ENCODE results near the gene RAG1. TPM values are rescaled to one million over a fixed set of nuclear protein-coding genes. Genes with fewer than 3 reads are reported as not detected.
A peak's percentile ranks its signal among the peaks of the same experiment; 100 is the strongest.
"Not testable (repeated sequence)": the region's sequence is repeated elsewhere in the genome, so short reads cannot be mapped to it uniquely, and the experiment has no call there.

Gene RAG1
- total and polyA plus RNA-seq, 10 donors = 0.39 to 12.6 (median 4.8) TPM

DNA sequence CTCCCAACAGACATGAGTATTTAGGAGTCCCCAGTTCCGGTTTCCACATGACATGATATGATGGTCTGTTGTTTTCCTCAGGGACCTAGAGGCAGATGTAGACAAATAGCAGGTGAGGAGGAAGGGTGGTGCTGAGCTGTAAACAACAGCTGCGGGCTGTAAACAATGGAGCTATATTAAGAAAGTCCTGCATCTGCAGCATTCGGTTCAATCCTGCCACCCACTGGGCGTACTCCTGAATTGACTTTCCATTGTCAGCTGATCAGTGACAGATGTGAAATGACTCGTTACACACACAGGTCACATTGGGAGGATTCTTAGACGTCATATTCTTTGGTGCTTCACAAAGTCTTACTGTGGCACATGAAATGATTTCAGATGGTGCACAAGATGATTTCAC lies 26.8 kb upstream of the RAG1 start:
- Histone ChIP-seq H3K4me1 (peaks cover 0 to 7% (median 2%) of the 10 kb centered on the region in 6 donors), H3K27me3 (replicated peaks in 1 of 7) (no peaks in the 10 kb centered on the region), H3K9me3 (no peaks in the 10 kb centered on the region), H3K4me3 (no peak overlapping the region), H3K36me3 (no peaks in the 10 kb centered on the region), H3K27ac (peak overlapping the region in 3 of 8 donors; percentile 22 to 36 (median 24))
- WGBS, 5 donors = 7 to 19% (median 17%) methylated on average over 6 of the region's 6 CpGs
- TF ChIP-seq POLR2A (IDR thresholded peaks at IDR 0.05) (no peak), POLR2AphosphoS5 (IDR thresholded peaks at IDR 0.05) (peak in 1 of 3 donors; percentile 48)
- TF ChIP-seq, protein P1, sequence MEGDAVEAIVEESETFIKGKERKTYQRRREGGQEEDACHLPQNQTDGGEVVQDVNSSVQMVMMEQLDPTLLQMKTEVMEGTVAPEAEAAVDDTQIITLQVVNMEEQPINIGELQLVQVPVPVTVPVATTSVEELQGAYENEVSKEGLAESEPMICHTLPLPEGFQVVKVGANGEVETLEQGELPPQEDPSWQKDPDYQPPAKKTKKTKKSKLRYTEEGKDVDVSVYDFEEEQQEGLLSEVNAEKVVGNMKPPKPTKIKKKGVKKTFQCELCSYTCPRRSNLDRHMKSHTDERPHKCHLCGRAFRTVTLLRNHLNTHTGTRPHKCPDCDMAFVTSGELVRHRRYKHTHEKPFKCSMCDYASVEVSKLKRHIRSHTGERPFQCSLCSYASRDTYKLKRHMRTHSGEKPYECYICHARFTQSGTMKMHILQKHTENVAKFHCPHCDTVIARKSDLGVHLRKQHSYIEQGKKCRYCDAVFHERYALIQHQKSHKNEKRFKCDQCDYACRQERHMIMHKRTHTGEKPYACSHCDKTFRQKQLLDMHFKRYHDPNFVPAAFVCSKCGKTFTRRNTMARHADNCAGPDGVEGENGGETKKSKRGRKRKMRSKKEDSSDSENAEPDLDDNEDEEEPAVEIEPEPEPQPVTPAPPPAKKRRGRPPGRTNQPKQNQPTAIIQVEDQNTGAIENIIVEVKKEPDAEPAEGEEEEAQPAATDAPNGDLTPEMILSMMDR (IDR thresholded peaks at IDR 0.05 in 8 of 11, conservative IDR thresholded peaks at IDR 0.05 in 3 of 11) = peak in 10 of 11 experiments; percentile 9 to 58 (median 43)
- no peak for DNase-seq
- intact Hi-C loops (cut with DNase I; ENCODE audit: low total_unique reads) = no loop called here

DNA sequence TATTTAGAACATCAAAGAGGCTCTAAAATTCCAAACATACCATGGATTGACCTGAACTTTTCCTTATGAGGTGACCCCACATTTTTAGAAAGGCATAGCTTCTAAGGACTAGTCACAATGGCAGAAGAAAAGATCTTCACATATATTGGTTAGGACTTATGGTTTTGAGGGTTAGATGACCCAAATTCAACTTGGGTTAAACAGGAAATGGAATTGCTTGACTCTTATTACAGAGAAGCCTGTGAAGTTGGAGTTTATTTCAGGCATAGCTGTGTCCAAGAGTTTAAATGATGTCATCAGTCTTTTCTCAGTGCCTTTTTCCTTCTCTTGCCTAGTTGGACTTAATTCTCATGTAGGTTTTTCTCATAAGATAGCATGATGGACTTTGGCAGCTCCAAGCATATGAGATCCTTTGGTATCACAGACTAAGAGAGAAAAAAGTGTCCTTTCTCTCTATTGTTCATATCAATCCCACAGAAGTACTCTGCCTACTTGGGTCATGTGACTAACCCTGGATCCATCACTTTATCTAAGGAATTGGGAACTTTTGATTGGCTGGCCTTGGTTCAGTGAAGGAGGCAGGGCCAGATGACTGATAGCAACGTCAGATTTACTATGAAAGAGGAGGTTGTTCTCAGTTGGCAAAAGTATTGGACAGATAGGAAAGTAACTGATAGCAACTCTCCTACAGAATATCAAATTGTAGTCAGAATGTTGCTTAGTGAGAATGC lies 17.3 kb upstream of the RAG1 start:
- DNase-seq = no peak
- intact Hi-C loops (cut with DNase I; ENCODE audit: low total_unique reads) = no loop called here
- H3K9me3 ChIP-seq = peaks cover 0 to 7% (median 0%) of the 10 kb centered on the region in 8 donors
- no peak overlapping the region for H3K27ac ChIP-seq
- H3K27me3 ChIP-seq (replicated peaks in 1 of 7) = no peaks in the 10 kb centered on the region
- 33 to 74% (median 63%) methylated on average over 1 of the region's 1 CpG for WGBS, 5 donors
- H3K4me1 ChIP-seq = no peaks in the 10 kb centered on the region
- no peaks in the 10 kb centered on the region for H3K36me3 ChIP-seq
- H3K4me3 ChIP-seq = no peak overlapping the region
- TF ChIP-seq, protein P1 (IDR thresholded peaks at IDR 0.05 in 8 of 11, conservative IDR thresholded peaks at IDR 0.05 in 3 of 11) = no peak
- TF ChIP-seq POLR2A (IDR thresholded peaks at IDR 0.05) (no peak), POLR2AphosphoS5 (IDR thresholded peaks at IDR 0.05) (no peak)

DNA sequence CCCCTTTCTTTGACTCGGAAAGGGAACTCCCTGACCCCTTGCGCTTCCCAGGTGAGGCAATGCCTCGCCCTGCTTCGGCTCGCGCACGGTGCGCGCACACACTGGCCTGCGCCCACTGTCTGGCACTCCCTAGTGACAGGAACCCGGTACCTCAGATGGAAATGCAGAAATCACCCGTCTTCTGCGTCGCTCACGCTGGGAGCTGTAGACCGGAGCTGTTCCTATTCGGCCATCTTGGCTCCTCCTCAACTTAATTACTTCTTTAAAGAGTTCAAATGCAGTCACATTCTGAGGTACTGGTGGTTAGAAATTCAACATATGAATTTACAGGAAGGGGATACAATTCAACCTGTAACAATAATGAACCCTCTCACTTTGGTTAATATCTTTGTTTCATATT lies 10.4 kb upstream of the RAG1 start:
- H3K27ac ChIP-seq; H3K4me3 ChIP-seq; H3K4me1 ChIP-seq; H3K27me3 ChIP-seq (replicated peaks in 1 of 7); intact Hi-C loops (cut with DNase I; ENCODE audit: low total_unique reads); H3K36me3 ChIP-seq; DNase-seq: not testable (repeated sequence)
- 96 to 99% (median 98%) methylated on average over 14 to 17 of the region's 17 CpGs for WGBS, 5 donors
- H3K9me3 ChIP-seq = peaks cover 0 to 14% (median 2%) of the 10 kb centered on the region in 8 donors

DNA sequence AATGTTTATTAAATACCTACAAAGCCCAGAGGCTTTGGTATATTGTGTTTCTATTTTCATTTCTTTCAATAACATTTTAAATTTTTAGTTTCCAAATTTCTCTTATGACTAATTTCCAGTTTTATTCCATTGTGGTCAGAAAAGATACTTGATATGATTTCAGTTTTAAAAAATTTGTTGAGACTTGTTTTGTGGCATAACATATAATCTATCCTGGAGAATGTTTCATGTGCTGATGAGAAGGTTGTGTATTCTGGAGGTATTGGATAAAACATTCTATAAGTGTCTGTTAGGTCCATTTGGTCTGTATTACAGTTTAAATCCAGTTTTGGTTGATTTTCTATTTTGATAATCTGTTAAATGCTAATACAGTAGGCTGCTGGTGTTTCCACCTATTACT lies 9.8 kb upstream of the RAG1 start:
- Histone ChIP-seq H3K4me1 (no peaks in the 10 kb centered on the region), H3K27me3 (replicated peaks in 1 of 7) (no peaks in the 10 kb centered on the region), H3K4me3 (no peak overlapping the region), H3K9me3 (peaks cover 0 to 14% (median 2%) of the 10 kb centered on the region in 8 donors), H3K27ac (peak overlapping the region in 5 of 8 donors; percentile 18 to 45 (median 31)), H3K36me3 (no peaks in the 10 kb centered on the region)
- no peak for DNase-seq
- intact Hi-C loops (cut with DNase I; ENCODE audit: low total_unique reads) = no loop called here
- TF ChIP-seq, protein P1 (IDR thresholded peaks at IDR 0.05 in 8 of 11, conservative IDR thresholded peaks at IDR 0.05 in 3 of 11) = no peak
- TF ChIP-seq POLR2A (IDR thresholded peaks at IDR 0.05) (no peak), POLR2AphosphoS5 (IDR thresholded peaks at IDR 0.05) (no peak)

Data from spleen (tissue), 11 donors.